PC-3 (cell line): Measurements from ENCODE around the gene TMEM181. TPM values are rescaled to one million over a fixed set of nuclear protein-coding genes. Genes with fewer than 3 reads are reported as not detected.

Experiments
- ATAC-seq: fragments of 200-7000 bp; cut with Tn5 transposase; 2 replicates; pipeline ENCODE4 v1.9.1; 2020; ENCODE audit warnings: mild to moderate bottlenecking, moderate library complexity
- BruUV-seq: library from RNA; stranded (reverse); fragments of 400-500 nt; replicated peaks from 2 replicates; lab custom pipeline; 2021; lab: Mats Ljungman, UMichigan
- CTCF ChIA-PET: fragments of 300-600 bp; sonication (Branson Sonifier 250); formaldehyde crosslinking; loops from one replicate; lab custom pipeline; 2022; ENCODE audit warnings: antibody characterized with exemption; lab: Charles Lee
- POLR2A ChIA-PET: fragments of 300-600 bp; sonication (Branson Sonifier 250); formaldehyde crosslinking; loops from one replicate; lab custom pipeline; 2022; ENCODE audit warnings: antibody characterized with exemption; ENCODE audit not compliant: unreplicated experiment; lab: Charles Lee
- DNase-seq: peaks from one replicate; pipeline ENCODE4 v3.0.0-alpha.2; 2015
- H2AFZ ChIP-seq: fragments of 300-600 bp; sonication (generic); 2 replicates; pipeline ENCODE4 v1.6.0; 2016; ENCODE audit warnings: antibody characterized with exemption, low read length
- H3F3A ChIP-seq: fragments of 300-600 bp; sonication (generic); one replicate; pipeline ENCODE4 v1.6.0; 2017; ENCODE audit warnings: antibody characterized with exemption, low read length, control low read depth, mild to moderate bottlenecking; ENCODE audit not compliant: unreplicated experiment
- H3K27ac ChIP-seq: fragments of 300-600 bp; sonication (generic); 2 replicates; pipeline ENCODE4 v1.5.1; 2016; ENCODE audit warnings: mild to moderate bottlenecking, low read length
- H3K27me3 ChIP-seq: fragments of 300-600 bp; sonication (generic); 2 replicates; pipeline ENCODE4 v1.6.1; 2016; ENCODE audit warnings: low read length, mixed read lengths
- H3K36me3 ChIP-seq: fragments of 300-600 bp; sonication (generic); 2 replicates; pipeline ENCODE4 v1.6.1; 2016; ENCODE audit warnings: low read depth, mixed run types, low read length, mixed read lengths
- H3K4me1 ChIP-seq: fragments of 300-600 bp; sonication (generic); 2 replicates; pipeline ENCODE4 v1.5.1; 2016; ENCODE audit warnings: low read length; ENCODE audit not compliant: insufficient read depth
- H3K4me2 ChIP-seq: fragments of 300-600 bp; sonication (generic); 2 replicates; pipeline ENCODE4 v1.6.0; 2016; ENCODE audit warnings: low read length
- H3K4me3 ChIP-seq: fragments of 300-600 bp; sonication (generic); 2 replicates; pipeline ENCODE4 v1.5.1; 2016; ENCODE audit warnings: mild to moderate bottlenecking, low read length, mixed read lengths
- H3K79me2 ChIP-seq: fragments of 300-600 bp; sonication (generic); 2 replicates; pipeline ENCODE4 v1.6.1; 2017; ENCODE audit warnings: low read length, mixed read lengths
- H3K9ac ChIP-seq: fragments of 300-600 bp; sonication (generic); 2 replicates; pipeline ENCODE4 v1.6.0; 2016; ENCODE audit warnings: mild to moderate bottlenecking, low read length
- H3K9me2 ChIP-seq: fragments of 300-600 bp; sonication (generic); replicated peaks from 2 replicates; pipeline ENCODE4 v1.6.1; 2016; ENCODE audit warnings: mixed run types, low read length, mixed read lengths
- H3K9me3 ChIP-seq: fragments of 300-600 bp; sonication (generic); 2 replicates; pipeline ENCODE4 v1.6.1; 2016; ENCODE audit warnings: low read length, mixed read lengths
- H4K20me1 ChIP-seq: fragments of 300-600 bp; sonication (generic); 2 replicates; pipeline ENCODE4 v1.6.1; 2016; ENCODE audit warnings: low read length, mixed read lengths
- CTCF ChIP-seq: fragments of 300-600 bp; sonication (generic); conservative IDR thresholded peaks from 2 replicates; pipeline ENCODE4 v1.5.1; 2017; ENCODE audit warnings: antibody characterized with exemption, low read depth, mild to moderate bottlenecking, low read length
- EZH2 ChIP-seq: fragments of 300-600 bp; sonication (generic); IDR thresholded peaks from one replicate; pipeline ENCODE4 v1.6.1; 2017; ENCODE audit warnings: antibody characterized with exemption, mild to moderate bottlenecking, low read length; ENCODE audit not compliant: unreplicated experiment
- EZH2phosphoT487 ChIP-seq: fragments of 300-600 bp; sonication (generic); IDR thresholded peaks from 2 replicates; pipeline ENCODE4 v1.6.1; 2018; ENCODE audit warnings: mild to moderate bottlenecking, antibody characterized with exemption, low read length, borderline replicate concordance
- intact Hi-C: fragments of 100-400 bp; cut with micrococcal nuclease; formaldehyde crosslinking; loops from 2 replicates; pipeline ENCODE4 v1.9.0; 2023
- total RNA-seq: library from RNA; depleted of rRNA; stranded (reverse); fragments of >200 nt; gene quantifications from 2 replicates; pipeline ENCODE4 v1.2.3, GENCODE V29; 2014

TMEM181 gene
- total RNA-seq, 1 experiment from 2014 or later: 13.7 TPM

- Histone ChIP-seq H3K4me2 (no peak overlapping the region), H3K9ac (no peak overlapping the region), H3K4me3 (no peak overlapping the region), H3K27me3 (no peaks in the 10 kb centered on the region), H3K9me3 (no peaks in the 10 kb centered on the region), H3K36me3 (peaks cover 26% of the 10 kb centered on the region; the same call in 1 of the 2 replicates), H4K20me1 (no peaks in the 10 kb centered on the region), H3F3A (no peaks in the 10 kb centered on the region), H3K4me1 (no peaks in the 10 kb centered on the region), H3K79me2 (no peaks in the 10 kb centered on the region), H3K9me2 (no peaks in the 10 kb centered on the region), H2AFZ (no peak overlapping the region), H3K27ac (no peak overlapping the region)
- no TSS peak for BruUV-seq
- CTCF ChIA-PET: no interaction called here
- no peak for TF ChIP-seq EZH2
- no peak for TF ChIP-seq CTCF
- no peak for TF ChIP-seq EZH2phosphoT487
- POLR2A ChIA-PET: no interaction called here
- ATAC-seq: no peak
- intact Hi-C loops: no loop called here
- DNase-seq: no peak
Observed at GRCh38 chr6:158609455-158610155, 49.7 kb downstream of the TMEM181 start.

DNA sequence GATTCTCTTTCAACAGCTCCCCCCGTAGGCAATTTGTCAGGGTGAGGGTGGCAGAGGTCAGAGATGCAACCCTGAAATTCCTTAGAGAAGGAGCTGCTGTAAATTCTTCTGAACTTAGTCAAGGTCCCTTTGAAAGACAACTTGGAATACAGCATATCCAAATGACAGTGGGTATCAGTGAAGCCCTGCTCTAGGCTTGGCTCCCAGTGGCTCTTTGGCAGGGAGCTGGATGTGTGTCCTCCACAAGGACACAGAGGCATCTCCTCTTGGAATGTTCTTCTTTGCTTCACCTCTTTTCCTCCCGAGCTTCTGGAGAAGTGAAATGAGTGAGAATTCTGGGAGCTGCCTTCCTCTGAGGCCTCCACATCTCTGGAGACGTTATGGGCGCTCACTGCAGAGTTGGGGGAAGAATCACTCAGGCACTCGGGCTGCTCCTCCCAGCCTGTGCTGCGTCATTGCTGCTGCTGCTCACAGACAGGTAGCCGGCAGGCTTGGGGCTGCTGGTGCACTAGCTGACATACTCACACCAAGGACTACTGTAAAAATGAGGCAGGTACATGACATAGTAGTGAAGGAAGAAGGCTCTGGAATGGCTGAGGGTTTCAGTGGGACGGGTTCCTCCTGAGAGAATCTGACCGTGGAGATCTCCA is 50.6 kb downstream of the TMEM181 start:
- TF ChIP-seq EZH2phosphoT487: no peak
- no peak for TF ChIP-seq EZH2
- TF ChIP-seq CTCF: no peak
- H3K27me3 ChIP-seq: no peaks in the 10 kb centered on the region
- H3K27ac ChIP-seq: no peak overlapping the region
- H3K4me1 ChIP-seq: no peaks in the 10 kb centered on the region
- H3K4me3 ChIP-seq: no peak overlapping the region
- ChIA-PET POLR2A (interaction anchor here (0.6 kb wide), 1 partner anchor 399 kb away, joined by 13 read pairs; no protein-coding TSS in a partner anchor), CTCF (no interaction called here)
- BruUV-seq: no TSS peak
- H3K9ac ChIP-seq: no peak overlapping the region
- no peak overlapping the region for H2AFZ ChIP-seq
- no peaks in the 10 kb centered on the region for H4K20me1 ChIP-seq
- no peaks in the 10 kb centered on the region for H3K9me2 ChIP-seq
- no peaks in the 10 kb centered on the region for H3K79me2 ChIP-seq
- no peaks in the 10 kb centered on the region for H3K9me3 ChIP-seq
- no peaks in the 10 kb centered on the region for H3F3A ChIP-seq
- DNase-seq (no peak), ATAC-seq (no peak)
- peaks cover 26% of the 10 kb centered on the region; the same call in 1 of the 2 replicates for H3K36me3 ChIP-seq
- H3K4me2 ChIP-seq: no peak overlapping the region
- intact Hi-C loops: no loop called here

GRCh38 chr6:158611039-158611438 is 51.1 kb downstream of the TMEM181 start:
- CTCF ChIA-PET: no interaction called here
- Histone ChIP-seq H3K27me3 (no peaks in the 10 kb centered on the region), H2AFZ (no peak overlapping the region), H3K4me3 (no peak overlapping the region), H4K20me1 (no peaks in the 10 kb centered on the region), H3K4me1 (no peaks in the 10 kb centered on the region), H3F3A (no peaks in the 10 kb centered on the region), H3K4me2 (no peak overlapping the region), H3K9me2 (no peaks in the 10 kb centered on the region), H3K79me2 (no peaks in the 10 kb centered on the region), H3K9ac (no peak overlapping the region), H3K27ac (no peak overlapping the region), H3K36me3 (peaks cover 26% of the 10 kb centered on the region; the same call in 1 of the 2 replicates), H3K9me3 (no peaks in the 10 kb centered on the region)
- intact Hi-C loops: no loop called here
- no peak for TF ChIP-seq CTCF
- no peak for TF ChIP-seq EZH2phosphoT487
- TF ChIP-seq EZH2: no peak
- ATAC-seq (no peak), DNase-seq (no peak)
- no TSS peak for BruUV-seq
- POLR2A ChIA-PET: no interaction called here
